AG10803 (cell line): Measurements from ENCODE around the gene HIVEP2.
A peak's percentile ranks its signal among the peaks of the same experiment; 100 is the strongest.

Experiments
- DNase-seq: peaks from one replicate; pipeline ENCODE4 v3.0.0; 2010; ENCODE audit warnings: low read depth
- H3K4me3 ChIP-seq: 2 replicates; pipeline ENCODE4 v1.5.1; 2011; ENCODE audit warnings: mild to moderate bottlenecking, low read length, control low read depth
- CTCF ChIP-seq: conservative IDR thresholded peaks from 2 replicates; pipeline ENCODE4 v1.5.1; 2011; ENCODE audit warnings: mild to moderate bottlenecking, low read length, control low read depth, inconsistent platforms

The HIVEP2 gene

GRCh38 chr6:142885182-142885867 lies 59.7 kb downstream of the HIVEP2 start:
- peak; percentile 93 for DNase-seq
- no peak for TF ChIP-seq CTCF
- peak overlapping the region; percentile 52 for H3K4me3 ChIP-seq

GRCh38 chr6:142884214-142885035 lies 60.6 kb downstream of the HIVEP2 start:
- DNase-seq = no peak
- peak overlapping the region; percentile 52; the same call in 1 of the 2 replicates for H3K4me3 ChIP-seq

GRCh38 chr6:142883011-142883410 lies 62.0 kb downstream of the HIVEP2 start:
- TF ChIP-seq CTCF = no peak
- peak; percentile 85 for DNase-seq
- H3K4me3 ChIP-seq = no peak overlapping the region

More at GRCh38 chr6:142884214-142885035, 60.6 kb downstream of the HIVEP2 start:
- no peak for TF ChIP-seq CTCF

GRCh38 chr6:142881761-142882160 lies 63.2 kb downstream of the HIVEP2 start:
- DNase-seq = no peak
- no peak for TF ChIP-seq CTCF

GRCh38 chr6:142881290-142881689 lies 63.7 kb downstream of the HIVEP2 start:
- DNase-seq = no peak
- TF ChIP-seq CTCF = no peak

More at GRCh38 chr6:142881761-142882160, 63.2 kb downstream of the HIVEP2 start:
- no peak overlapping the region for H3K4me3 ChIP-seq

GRCh38 chr6:142880201-142880600 lies 64.8 kb downstream of the HIVEP2 start:
- no peak overlapping the region for H3K4me3 ChIP-seq
- DNase-seq = no peak
- TF ChIP-seq CTCF = no peak

More at GRCh38 chr6:142881290-142881689, 63.7 kb downstream of the HIVEP2 start:
- H3K4me3 ChIP-seq = no peak overlapping the region
